ENCODE measurements around the gene FPGS. TPM values are rescaled to one million over a fixed set of nuclear protein-coding genes. Genes with fewer than 3 reads are reported as not detected.

Gene FPGS
- total RNA-seq, 1 experiment from 2014 or later = 70.6 TPM

DNA sequence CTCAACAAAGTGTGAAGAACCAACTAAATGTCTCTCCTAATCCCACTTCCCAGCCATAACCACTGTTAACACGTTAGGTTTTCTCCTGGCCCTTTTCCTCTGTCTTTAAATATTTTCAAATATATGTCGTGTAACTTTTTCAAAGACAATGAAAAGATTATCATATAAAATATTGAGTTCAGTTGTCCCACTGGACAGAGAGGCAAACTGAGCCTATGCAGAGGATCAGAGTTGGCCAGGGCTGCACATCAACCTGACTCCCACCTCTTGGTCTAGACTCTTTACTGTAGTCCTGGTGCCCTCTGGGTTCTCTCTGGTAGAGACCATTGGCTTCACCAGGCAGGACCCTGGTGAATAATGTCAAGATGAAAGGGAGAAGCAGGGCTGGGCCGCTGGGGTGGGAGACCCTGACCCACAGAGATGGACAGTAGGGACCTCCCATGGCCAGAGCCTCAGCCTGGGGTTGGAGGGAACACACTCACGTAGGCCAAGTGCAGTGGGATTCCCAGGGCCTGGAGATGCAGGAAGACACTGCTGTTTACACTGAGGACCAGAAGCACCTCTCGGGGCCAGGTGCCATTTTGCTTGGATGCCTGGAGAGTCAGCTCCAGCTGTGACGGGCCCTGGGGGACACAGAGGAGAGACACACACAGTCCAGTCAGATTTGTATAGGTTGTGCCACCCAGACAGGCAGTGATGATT lies 26.7 kb downstream of the FPGS start (continued):
- TF ChIP-seq RAD21 (IDR thresholded peaks at IDR 0.05; ENCODE audit: low read depth) (no peak), FOSL1 (IDR thresholded peaks at IDR 0.05; ENCODE audit: low read depth) (no peak)

DNA sequence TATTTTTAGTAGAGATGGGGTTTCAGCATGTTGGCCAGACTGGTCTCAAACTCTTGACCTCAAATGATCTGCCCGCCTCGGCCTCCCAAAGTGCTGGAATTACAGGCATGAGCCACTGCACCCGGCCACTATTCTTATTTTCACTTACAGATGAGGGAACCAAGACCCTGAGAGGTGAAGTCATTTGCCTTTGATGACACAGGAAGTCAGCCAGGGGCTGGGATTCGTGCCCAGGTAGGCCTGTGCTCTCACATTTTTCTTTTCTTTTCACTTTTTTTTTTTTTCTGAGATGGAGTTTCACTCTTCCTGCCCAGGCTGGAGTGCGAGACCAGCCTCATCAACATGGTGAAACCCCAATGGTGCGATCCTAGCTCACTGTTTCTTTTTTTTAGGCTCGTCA lies 29.6 kb downstream of the FPGS start:
- ChIA-PET RAD21 (ENCODE audit: low non-redundant PET in 1 of 2, low total read pairs in 2 of 2, uncharacterized antibody in 2 of 2, unreplicated experiment in 2 of 2) (no interaction called here), CTCF (no interaction called here), POLR2A (no interaction called here)
- H3K79me2 ChIP-seq (ENCODE audit: insufficient read depth, low read length) = no peaks in the 10 kb centered on the region
- no peak overlapping the region for H3K9ac ChIP-seq (ENCODE audit: low read length)
- intact Hi-C loops (cut with micrococcal nuclease) = no loop called here
- H4K20me1 ChIP-seq (ENCODE audit: insufficient read depth) = no peaks in the 10 kb centered on the region
- DNase-seq (ENCODE audit: low read depth, low spot score) (no peak), ATAC-seq (no peak)
- H3K36me3 ChIP-seq (ENCODE audit: control insufficient read depth in 1 of 2, insufficient read depth in 2 of 2, low read length in 2 of 2) = no peaks in the 10 kb centered on the region
- H3K9me3 ChIP-seq (ENCODE audit: control insufficient read depth in 1 of 2, insufficient read depth in 1 of 2, low read depth in 1 of 2, low read length in 2 of 2) = no peaks in the 10 kb centered on the region
- no peak overlapping the region for H3K4me2 ChIP-seq (ENCODE audit: low read length)
- TF ChIP-seq, protein P1, sequence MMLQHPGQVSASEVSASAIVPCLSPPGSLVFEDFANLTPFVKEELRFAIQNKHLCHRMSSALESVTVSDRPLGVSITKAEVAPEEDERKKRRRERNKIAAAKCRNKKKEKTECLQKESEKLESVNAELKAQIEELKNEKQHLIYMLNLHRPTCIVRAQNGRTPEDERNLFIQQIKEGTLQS (IDR thresholded peaks at IDR 0.05) = no peak
- no peak for TF ChIP-seq SRF (IDR thresholded peaks at IDR 0.05; ENCODE audit: low read depth)
- TF ChIP-seq EGR1 (IDR thresholded peaks at IDR 0.05; ENCODE audit: low read depth) = no peak
- TF ChIP-seq, protein P2, sequence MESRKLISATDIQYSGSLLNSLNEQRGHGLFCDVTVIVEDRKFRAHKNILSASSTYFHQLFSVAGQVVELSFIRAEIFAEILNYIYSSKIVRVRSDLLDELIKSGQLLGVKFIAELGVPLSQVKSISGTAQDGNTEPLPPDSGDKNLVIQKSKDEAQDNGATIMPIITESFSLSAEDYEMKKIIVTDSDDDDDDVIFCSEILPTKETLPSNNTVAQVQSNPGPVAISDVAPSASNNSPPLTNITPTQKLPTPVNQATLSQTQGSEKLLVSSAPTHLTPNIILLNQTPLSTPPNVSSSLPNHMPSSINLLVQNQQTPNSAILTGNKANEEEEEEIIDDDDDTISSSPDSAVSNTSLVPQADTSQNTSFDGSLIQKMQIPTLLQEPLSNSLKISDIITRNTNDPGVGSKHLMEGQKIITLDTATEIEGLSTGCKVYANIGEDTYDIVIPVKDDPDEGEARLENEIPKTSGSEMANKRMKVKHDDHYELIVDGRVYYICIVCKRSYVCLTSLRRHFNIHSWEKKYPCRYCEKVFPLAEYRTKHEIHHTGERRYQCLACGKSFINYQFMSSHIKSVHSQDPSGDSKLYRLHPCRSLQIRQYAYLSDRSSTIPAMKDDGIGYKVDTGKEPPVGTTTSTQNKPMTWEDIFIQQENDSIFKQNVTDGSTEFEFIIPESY (IDR thresholded peaks at IDR 0.05; ENCODE audit: extremely low read depth, insufficient replicate concordance, low read length) = no peak
- no peak for TF ChIP-seq TCF7L2 (IDR thresholded peaks at IDR 0.05; ENCODE audit: borderline replicate concordance, extremely low read depth, insufficient read depth, insufficient read length)
- TF ChIP-seq SP1 (IDR thresholded peaks at IDR 0.05; ENCODE audit: low read depth) = no peak
- no peak for TF ChIP-seq EZH2 (IDR thresholded peaks at IDR 0.05)
- TF ChIP-seq, protein P3, sequence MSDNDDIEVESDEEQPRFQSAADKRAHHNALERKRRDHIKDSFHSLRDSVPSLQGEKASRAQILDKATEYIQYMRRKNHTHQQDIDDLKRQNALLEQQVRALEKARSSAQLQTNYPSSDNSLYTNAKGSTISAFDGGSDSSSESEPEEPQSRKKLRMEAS (IDR thresholded peaks at IDR 0.05) = no peak
- TF ChIP-seq, protein P4, sequence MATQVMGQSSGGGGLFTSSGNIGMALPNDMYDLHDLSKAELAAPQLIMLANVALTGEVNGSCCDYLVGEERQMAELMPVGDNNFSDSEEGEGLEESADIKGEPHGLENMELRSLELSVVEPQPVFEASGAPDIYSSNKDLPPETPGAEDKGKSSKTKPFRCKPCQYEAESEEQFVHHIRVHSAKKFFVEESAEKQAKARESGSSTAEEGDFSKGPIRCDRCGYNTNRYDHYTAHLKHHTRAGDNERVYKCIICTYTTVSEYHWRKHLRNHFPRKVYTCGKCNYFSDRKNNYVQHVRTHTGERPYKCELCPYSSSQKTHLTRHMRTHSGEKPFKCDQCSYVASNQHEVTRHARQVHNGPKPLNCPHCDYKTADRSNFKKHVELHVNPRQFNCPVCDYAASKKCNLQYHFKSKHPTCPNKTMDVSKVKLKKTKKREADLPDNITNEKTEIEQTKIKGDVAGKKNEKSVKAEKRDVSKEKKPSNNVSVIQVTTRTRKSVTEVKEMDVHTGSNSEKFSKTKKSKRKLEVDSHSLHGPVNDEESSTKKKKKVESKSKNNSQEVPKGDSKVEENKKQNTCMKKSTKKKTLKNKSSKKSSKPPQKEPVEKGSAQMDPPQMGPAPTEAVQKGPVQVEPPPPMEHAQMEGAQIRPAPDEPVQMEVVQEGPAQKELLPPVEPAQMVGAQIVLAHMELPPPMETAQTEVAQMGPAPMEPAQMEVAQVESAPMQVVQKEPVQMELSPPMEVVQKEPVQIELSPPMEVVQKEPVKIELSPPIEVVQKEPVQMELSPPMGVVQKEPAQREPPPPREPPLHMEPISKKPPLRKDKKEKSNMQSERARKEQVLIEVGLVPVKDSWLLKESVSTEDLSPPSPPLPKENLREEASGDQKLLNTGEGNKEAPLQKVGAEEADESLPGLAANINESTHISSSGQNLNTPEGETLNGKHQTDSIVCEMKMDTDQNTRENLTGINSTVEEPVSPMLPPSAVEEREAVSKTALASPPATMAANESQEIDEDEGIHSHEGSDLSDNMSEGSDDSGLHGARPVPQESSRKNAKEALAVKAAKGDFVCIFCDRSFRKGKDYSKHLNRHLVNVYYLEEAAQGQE (IDR thresholded peaks at IDR 0.05; ENCODE audit: low read depth) = no peak
- TF ChIP-seq ELF1 (IDR thresholded peaks at IDR 0.05; ENCODE audit: borderline replicate concordance, low read depth) = no peak
- TF ChIP-seq, protein P5, sequence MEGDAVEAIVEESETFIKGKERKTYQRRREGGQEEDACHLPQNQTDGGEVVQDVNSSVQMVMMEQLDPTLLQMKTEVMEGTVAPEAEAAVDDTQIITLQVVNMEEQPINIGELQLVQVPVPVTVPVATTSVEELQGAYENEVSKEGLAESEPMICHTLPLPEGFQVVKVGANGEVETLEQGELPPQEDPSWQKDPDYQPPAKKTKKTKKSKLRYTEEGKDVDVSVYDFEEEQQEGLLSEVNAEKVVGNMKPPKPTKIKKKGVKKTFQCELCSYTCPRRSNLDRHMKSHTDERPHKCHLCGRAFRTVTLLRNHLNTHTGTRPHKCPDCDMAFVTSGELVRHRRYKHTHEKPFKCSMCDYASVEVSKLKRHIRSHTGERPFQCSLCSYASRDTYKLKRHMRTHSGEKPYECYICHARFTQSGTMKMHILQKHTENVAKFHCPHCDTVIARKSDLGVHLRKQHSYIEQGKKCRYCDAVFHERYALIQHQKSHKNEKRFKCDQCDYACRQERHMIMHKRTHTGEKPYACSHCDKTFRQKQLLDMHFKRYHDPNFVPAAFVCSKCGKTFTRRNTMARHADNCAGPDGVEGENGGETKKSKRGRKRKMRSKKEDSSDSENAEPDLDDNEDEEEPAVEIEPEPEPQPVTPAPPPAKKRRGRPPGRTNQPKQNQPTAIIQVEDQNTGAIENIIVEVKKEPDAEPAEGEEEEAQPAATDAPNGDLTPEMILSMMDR (IDR thresholded peaks at IDR 0.05 in 2 of 3, conservative IDR thresholded peaks at IDR 0.05 in 1 of 3; ENCODE audit: borderline replicate concordance in 1 of 3, insufficient read depth in 1 of 3, low read depth in 2 of 3, low read length in 2 of 3) = no peak
- no peak for TF ChIP-seq JUND (IDR thresholded peaks at IDR 0.05)
- TF ChIP-seq RAD21 (IDR thresholded peaks at IDR 0.05; ENCODE audit: low read depth) = no peak
- no peak for TF ChIP-seq ZFX (IDR thresholded peaks at IDR 0.05)
- no peaks in the 10 kb centered on the region for H3K9me2 ChIP-seq (ENCODE audit: insufficient read depth)
- H3K27me3 ChIP-seq (ENCODE audit: insufficient read depth, low read length) = no peaks in the 10 kb centered on the region
- H3K27ac ChIP-seq (ENCODE audit: low read depth, low read length) = no peak overlapping the region
- BruUV-seq (replicated peaks) = no TSS peak
- no peak overlapping the region for H3K4me3 ChIP-seq (replicated peaks in 1 of 2; ENCODE audit: low read depth in 1 of 2, low read length in 2 of 2)
- peaks cover 12 to 14% of the 10 kb centered on the region in 2 experiments for H3K4me1 ChIP-seq (ENCODE audit: control insufficient read depth in 1 of 2, insufficient read depth in 2 of 2, low read length in 2 of 2)
- no peak overlapping the region for H2AFZ ChIP-seq (ENCODE audit: low read depth, low read length, poor library complexity, severe bottlenecking)
